ENCODE data around the gene KIF3B. TPM values are rescaled to one million over a fixed set of nuclear protein-coding genes. Genes with fewer than 3 reads are reported as not detected.

The KIF3B gene
- total RNA-seq, 1 donor = 39.4 TPM

- peak; percentile 60 for DNase-seq (ENCODE audit: insufficient read length, low spot score, missing footprints)
- peaks cover 10% of the 10 kb centered on the region for H4K20me1 ChIP-seq (ENCODE audit: insufficient read depth, low read length)
- peaks cover 14% of the 10 kb centered on the region for H3K4me1 ChIP-seq (ENCODE audit: insufficient read depth, low read length)
- TF ChIP-seq, protein P1, sequence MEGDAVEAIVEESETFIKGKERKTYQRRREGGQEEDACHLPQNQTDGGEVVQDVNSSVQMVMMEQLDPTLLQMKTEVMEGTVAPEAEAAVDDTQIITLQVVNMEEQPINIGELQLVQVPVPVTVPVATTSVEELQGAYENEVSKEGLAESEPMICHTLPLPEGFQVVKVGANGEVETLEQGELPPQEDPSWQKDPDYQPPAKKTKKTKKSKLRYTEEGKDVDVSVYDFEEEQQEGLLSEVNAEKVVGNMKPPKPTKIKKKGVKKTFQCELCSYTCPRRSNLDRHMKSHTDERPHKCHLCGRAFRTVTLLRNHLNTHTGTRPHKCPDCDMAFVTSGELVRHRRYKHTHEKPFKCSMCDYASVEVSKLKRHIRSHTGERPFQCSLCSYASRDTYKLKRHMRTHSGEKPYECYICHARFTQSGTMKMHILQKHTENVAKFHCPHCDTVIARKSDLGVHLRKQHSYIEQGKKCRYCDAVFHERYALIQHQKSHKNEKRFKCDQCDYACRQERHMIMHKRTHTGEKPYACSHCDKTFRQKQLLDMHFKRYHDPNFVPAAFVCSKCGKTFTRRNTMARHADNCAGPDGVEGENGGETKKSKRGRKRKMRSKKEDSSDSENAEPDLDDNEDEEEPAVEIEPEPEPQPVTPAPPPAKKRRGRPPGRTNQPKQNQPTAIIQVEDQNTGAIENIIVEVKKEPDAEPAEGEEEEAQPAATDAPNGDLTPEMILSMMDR (IDR thresholded peaks at IDR 0.05; ENCODE audit: extremely low read depth, low read depth, low read length) = no peak
- no peaks in the 10 kb centered on the region for H3K36me3 ChIP-seq (ENCODE audit: insufficient read depth, low read length)
- H3K4me2 ChIP-seq (ENCODE audit: insufficient read depth, low read length) = peak overlapping the region; percentile 94
- H2AFZ ChIP-seq (ENCODE audit: low read length) = peak overlapping the region; percentile 76
- peaks cover 53% of the 10 kb centered on the region for H3K79me2 ChIP-seq (ENCODE audit: insufficient read depth, low read length)
- H3K27ac ChIP-seq (ENCODE audit: low read depth, low read length) = peak overlapping the region; percentile 75
- no peaks in the 10 kb centered on the region for H3K27me3 ChIP-seq (ENCODE audit: insufficient read depth, low read length)
- peak overlapping the region; percentile 94 for H3K4me3 ChIP-seq (ENCODE audit: insufficient read depth, low read length)
- H3K9me3 ChIP-seq (ENCODE audit: low read depth, low read length) = no peaks in the 10 kb centered on the region
Measured at GRCh38 chr20:32278199-32278643, 770 bp downstream of the KIF3B start.

DNA sequence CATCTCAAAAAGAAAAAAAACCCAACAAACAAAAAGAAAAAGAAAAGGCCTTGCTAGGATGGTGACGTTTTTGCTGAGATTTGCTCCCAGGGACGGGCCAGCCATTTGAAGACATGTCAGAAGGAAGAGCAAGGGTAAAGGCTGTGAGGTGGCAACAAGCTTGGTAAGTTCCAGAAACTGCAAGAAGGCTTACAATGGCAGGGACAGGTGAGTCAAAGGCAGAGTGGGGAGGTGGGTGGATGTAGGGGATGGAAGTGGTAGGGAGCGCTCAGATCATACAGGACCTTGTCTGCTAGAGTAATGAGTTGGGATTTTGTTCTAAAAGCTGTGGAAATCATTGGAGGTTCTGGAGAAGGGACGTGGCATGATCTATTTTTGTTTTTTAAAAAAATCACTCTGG lies 4.3 kb downstream of the KIF3B start:
- peaks cover 5% of the 10 kb centered on the region for H3K36me3 ChIP-seq (ENCODE audit: insufficient read depth, low read length)
- DNase-seq (ENCODE audit: insufficient read length, low spot score, missing footprints) = no peak
- peaks cover 12% of the 10 kb centered on the region for H4K20me1 ChIP-seq (ENCODE audit: insufficient read depth, low read length)
- no peak overlapping the region for H3K4me2 ChIP-seq (ENCODE audit: insufficient read depth, low read length)
- no peaks in the 10 kb centered on the region for H3K9me3 ChIP-seq (ENCODE audit: low read depth, low read length)
- peaks cover 14% of the 10 kb centered on the region for H3K4me1 ChIP-seq (ENCODE audit: insufficient read depth, low read length)
- H3K27me3 ChIP-seq (ENCODE audit: insufficient read depth, low read length) = no peaks in the 10 kb centered on the region
- H2AFZ ChIP-seq (ENCODE audit: low read length) = no peak overlapping the region
- H3K79me2 ChIP-seq (ENCODE audit: insufficient read depth, low read length) = peaks cover 74% of the 10 kb centered on the region
- H3K4me3 ChIP-seq (ENCODE audit: insufficient read depth, low read length) = no peak overlapping the region
- no peak overlapping the region for H3K27ac ChIP-seq (ENCODE audit: low read depth, low read length)
- TF ChIP-seq, protein P1 (IDR thresholded peaks at IDR 0.05; ENCODE audit: extremely low read depth, low read depth, low read length) = no peak

- no peak overlapping the region for H3K4me2 ChIP-seq (ENCODE audit: insufficient read depth, low read length)
- H3K27me3 ChIP-seq (ENCODE audit: insufficient read depth, low read length) = no peaks in the 10 kb centered on the region
- peaks cover 12% of the 10 kb centered on the region for H4K20me1 ChIP-seq (ENCODE audit: insufficient read depth, low read length)
- H3K79me2 ChIP-seq (ENCODE audit: insufficient read depth, low read length) = peaks cover 76% of the 10 kb centered on the region
- H3K4me3 ChIP-seq (ENCODE audit: insufficient read depth, low read length) = no peak overlapping the region
- H3K27ac ChIP-seq (ENCODE audit: low read depth, low read length) = no peak overlapping the region
- no peaks in the 10 kb centered on the region for H3K9me3 ChIP-seq (ENCODE audit: low read depth, low read length)
- peaks cover 5% of the 10 kb centered on the region for H3K36me3 ChIP-seq (ENCODE audit: insufficient read depth, low read length)
- no peak for DNase-seq (ENCODE audit: insufficient read length, low spot score, missing footprints)
- TF ChIP-seq, protein P1 (IDR thresholded peaks at IDR 0.05; ENCODE audit: extremely low read depth, low read depth, low read length) = no peak
- H2AFZ ChIP-seq (ENCODE audit: low read length) = no peak overlapping the region
- peaks cover 9% of the 10 kb centered on the region for H3K4me1 ChIP-seq (ENCODE audit: insufficient read depth, low read length)
Measured at GRCh38 chr20:32282461-32282860, 5.0 kb downstream of the KIF3B start.

- peaks cover 16% of the 10 kb centered on the region for H4K20me1 ChIP-seq (ENCODE audit: insufficient read depth, low read length)
- TF ChIP-seq, protein P1 (IDR thresholded peaks at IDR 0.05; ENCODE audit: extremely low read depth, low read depth, low read length) = no peak
- no peak overlapping the region for H3K4me3 ChIP-seq (ENCODE audit: insufficient read depth, low read length)
- no peaks in the 10 kb centered on the region for H3K27me3 ChIP-seq (ENCODE audit: insufficient read depth, low read length)
- H3K36me3 ChIP-seq (ENCODE audit: insufficient read depth, low read length) = peaks cover 5% of the 10 kb centered on the region
- no peaks in the 10 kb centered on the region for H3K4me1 ChIP-seq (ENCODE audit: insufficient read depth, low read length)
- no peak for DNase-seq (ENCODE audit: insufficient read length, low spot score, missing footprints)
- peaks cover 69% of the 10 kb centered on the region for H3K79me2 ChIP-seq (ENCODE audit: insufficient read depth, low read length)
- H2AFZ ChIP-seq (ENCODE audit: low read length) = no peak overlapping the region
- H3K9me3 ChIP-seq (ENCODE audit: low read depth, low read length) = no peaks in the 10 kb centered on the region
- H3K27ac ChIP-seq (ENCODE audit: low read depth, low read length) = no peak overlapping the region
- H3K4me2 ChIP-seq (ENCODE audit: insufficient read depth, low read length) = no peak overlapping the region
Measured at GRCh38 chr20:32285082-32285620, 7.7 kb downstream of the KIF3B start.
